Fibroblast of lung (primary cell): ENCODE measurements around the gene GPR108. TPM values are rescaled to one million over a fixed set of nuclear protein-coding genes. Genes with fewer than 3 reads are reported as not detected.

Experiments used
- DNase-seq, 2 donors: peaks; one replicate each; pipeline versions ENCODE4 v3.0.0 to v3.0.0-alpha.2; 2010; ENCODE audit warnings: low read depth in 2 of 2
- H2AFZ ChIP-seq: 2 replicates; pipeline ENCODE4 v1.5.1; 2012; ENCODE audit warnings: low read length, control low read depth, inconsistent platforms
- H3K27ac ChIP-seq: 2 replicates; pipeline ENCODE4 v1.5.1; 2011; ENCODE audit warnings: low read length, control low read depth; ENCODE audit not compliant: insufficient read depth
- H3K27me3 ChIP-seq: 2 replicates; pipeline ENCODE4 v1.5.1; 2011; ENCODE audit warnings: mild to moderate bottlenecking, low read length; ENCODE audit not compliant: control insufficient read depth, insufficient read depth
- H3K36me3 ChIP-seq: 2 replicates; pipeline ENCODE4 v1.5.1; 2011; ENCODE audit warnings: low read length; ENCODE audit not compliant: control insufficient read depth, insufficient read depth
- H3K4me1 ChIP-seq: 2 replicates; pipeline ENCODE4 v1.5.1; 2011; ENCODE audit warnings: low read length; ENCODE audit not compliant: control insufficient read depth, insufficient read depth; ENCODE audit errors: extremely low read depth
- H3K4me2 ChIP-seq: 2 replicates; pipeline ENCODE4 v1.5.1; 2011; ENCODE audit warnings: low read length, control low read depth; ENCODE audit not compliant: insufficient read depth; ENCODE audit errors: extremely low read depth
- H3K4me3 ChIP-seq, 4 experiments: fragments of 200-600 bp in 1 of 4; sonication (generic) in 1 of 4; replicated peaks in 1 of 4; 2 replicates each; pipeline ENCODE4 v1.5.1; 2011 to 2016; ENCODE audit warnings: low read length in 4 of 4, low read depth in 3 of 4, mild to moderate bottlenecking in 3 of 4, control low read depth in 2 of 4, inconsistent platforms in 1 of 4, mixed read lengths in 1 of 4; ENCODE audit not compliant: insufficient read depth in 1 of 4; ENCODE audit errors: control extremely low read depth in 1 of 4
- H3K79me2 ChIP-seq: 2 replicates; pipeline ENCODE4 v1.5.1; 2012; ENCODE audit warnings: mild to moderate bottlenecking, low read length, inconsistent platforms; ENCODE audit not compliant: control insufficient read depth, insufficient read depth
- H3K9ac ChIP-seq: 2 replicates; pipeline ENCODE4 v1.5.1; 2011; ENCODE audit warnings: mild to moderate bottlenecking, low read length, control low read depth; ENCODE audit not compliant: insufficient read depth
- H3K9me3 ChIP-seq: 2 replicates; pipeline ENCODE4 v1.5.1; 2012; ENCODE audit warnings: low read depth, low read length; ENCODE audit not compliant: control insufficient read depth, insufficient read depth
- H4K20me1 ChIP-seq: 2 replicates; pipeline ENCODE4 v1.5.1; 2011; ENCODE audit warnings: low read length; ENCODE audit not compliant: control insufficient read depth, insufficient read depth; ENCODE audit errors: extremely low read depth
- EZH2 ChIP-seq: IDR thresholded peaks from 2 replicates; pipeline ENCODE4 v1.5.1; 2012; ENCODE audit warnings: low read length, control low read depth, mild to moderate bottlenecking; ENCODE audit errors: missing control alignments
- polyA minus RNA-seq: library from RNA; depleted of rRNA, polyadenylated mRNA; stranded (reverse); fragments of >200 nt; gene quantifications from 2 replicates; pipeline ENCODE4 v1.2.3, GENCODE V29; 2011; ENCODE audit warnings: low replicate concordance
- polyA plus RNA-seq, 2 donors: library from polyadenylated mRNA; depleted of rRNA in 1 of 2; stranded (reverse) in 1 of 2; unstranded in 1 of 2; fragments of >200 nt; gene quantifications; 2 replicates each; pipeline ENCODE4 v1.2.1, GENCODE V29; 2011 to 2012; ENCODE audit warnings: missing spikeins in 1 of 2
- total RNA-seq: library from RNA; depleted of rRNA; stranded (reverse); fragments of >200 nt; gene quantifications from 2 replicates; pipeline ENCODE4 v1.2.1, GENCODE V29; 2014
- TF ChIP-seq, protein P1 (sequence below), 2 donors: IDR thresholded peaks in 1 of 2; conservative IDR thresholded peaks in 1 of 2; 1 replicate in 1 of 2; 2 replicates in 1 of 2; pipeline ENCODE4 v1.5.1; 2011 to 2012; ENCODE audit warnings: low read length in 2 of 2, control low read depth in 1 of 2, inconsistent platforms in 1 of 2, low read depth in 1 of 2, mild to moderate bottlenecking in 1 of 2

Gene GPR108
- total RNA-seq = 33.9 and 57.0 TPM in 2 replicates
- polyA plus RNA-seq = 28.4 and 37.2 TPM in 2 replicates
- polyA plus RNA-seq (2012) = 31.1 and 38.2 TPM in 2 replicates
- polyA minus RNA-seq = 40.9 and 233 TPM in 2 replicates

DNA sequence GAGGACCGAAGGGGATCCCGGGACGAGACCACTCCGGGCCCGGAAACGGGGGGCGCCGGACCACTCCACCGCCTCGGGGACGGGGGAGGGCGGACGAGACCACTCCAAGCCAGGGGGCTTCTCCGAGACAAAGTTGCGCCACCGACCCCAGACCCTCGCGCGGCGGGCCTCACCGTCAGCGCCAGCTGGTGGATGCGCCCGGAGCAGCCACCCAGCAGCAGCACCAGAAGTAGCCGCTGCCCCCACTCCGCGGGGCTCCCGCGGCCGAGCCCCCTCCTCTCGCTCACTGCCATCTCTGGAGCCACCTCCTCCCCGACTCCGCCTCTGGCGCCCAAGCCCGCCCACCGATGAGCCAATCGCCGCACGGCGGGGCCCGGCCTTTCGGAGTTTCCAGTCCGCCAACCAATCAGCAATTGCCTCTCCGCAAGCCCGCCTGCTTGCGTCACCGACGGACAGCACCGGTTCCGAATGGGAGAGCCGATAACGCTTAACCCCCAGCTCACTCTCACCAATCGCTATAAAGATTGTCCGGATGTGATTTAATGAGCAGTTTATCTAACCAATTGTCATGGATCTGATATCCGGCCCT, at the start of gene GPR108:
GPR108 (minus strand) TSS at position 297 of the 589 bp plus-strand sequence; CDS start at position 293, 4 bp downstream.
- no peaks in the 10 kb centered on the region for H4K20me1 ChIP-seq

DNA sequence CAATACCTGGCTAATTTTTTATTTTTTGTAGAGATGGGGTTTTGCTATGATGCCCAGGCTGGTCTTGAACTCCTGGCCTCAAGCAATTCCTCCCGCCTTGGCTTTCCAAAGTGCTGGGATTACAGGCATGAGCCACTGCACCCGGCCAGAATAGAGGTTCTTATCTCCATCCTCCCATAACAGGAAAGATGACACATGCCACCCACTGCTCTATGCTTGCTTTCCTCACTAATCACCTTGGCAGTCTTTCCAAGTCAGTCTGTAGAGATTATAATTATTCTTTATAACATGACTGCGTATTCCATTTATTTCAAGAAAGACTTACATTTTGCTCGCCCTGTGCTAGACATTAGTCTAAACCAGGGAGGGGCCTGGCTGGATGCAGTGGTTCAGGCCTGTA, 41.8 kb upstream of the GPR108 start:
- no peak overlapping the region for H3K9ac ChIP-seq

More for the DNA sequence above, at the start of gene GPR108:
- Histone ChIP-seq H3K4me3 (peak within 1 kb of the TSS; percentile 72 to 98 (median 82)), H3K36me3 (no peaks in the 10 kb centered on the region), H3K9ac (peak within 1 kb of the TSS; percentile 91), H3K27ac (peak within 1 kb of the TSS; percentile 93), H3K27me3 (no peaks in the 10 kb centered on the region), H3K9me3 (no peaks in the 10 kb centered on the region), H3K4me2 (peak within 1 kb of the TSS; percentile 92), H3K79me2 (peaks cover 7% of the 10 kb centered on the region), H2AFZ (peak within 1 kb of the TSS; percentile 79), H3K4me1 (peaks cover 17% of the 10 kb centered on the region)
- peak; percentile 100 for DNase-seq
- TF ChIP-seq, protein P1, sequence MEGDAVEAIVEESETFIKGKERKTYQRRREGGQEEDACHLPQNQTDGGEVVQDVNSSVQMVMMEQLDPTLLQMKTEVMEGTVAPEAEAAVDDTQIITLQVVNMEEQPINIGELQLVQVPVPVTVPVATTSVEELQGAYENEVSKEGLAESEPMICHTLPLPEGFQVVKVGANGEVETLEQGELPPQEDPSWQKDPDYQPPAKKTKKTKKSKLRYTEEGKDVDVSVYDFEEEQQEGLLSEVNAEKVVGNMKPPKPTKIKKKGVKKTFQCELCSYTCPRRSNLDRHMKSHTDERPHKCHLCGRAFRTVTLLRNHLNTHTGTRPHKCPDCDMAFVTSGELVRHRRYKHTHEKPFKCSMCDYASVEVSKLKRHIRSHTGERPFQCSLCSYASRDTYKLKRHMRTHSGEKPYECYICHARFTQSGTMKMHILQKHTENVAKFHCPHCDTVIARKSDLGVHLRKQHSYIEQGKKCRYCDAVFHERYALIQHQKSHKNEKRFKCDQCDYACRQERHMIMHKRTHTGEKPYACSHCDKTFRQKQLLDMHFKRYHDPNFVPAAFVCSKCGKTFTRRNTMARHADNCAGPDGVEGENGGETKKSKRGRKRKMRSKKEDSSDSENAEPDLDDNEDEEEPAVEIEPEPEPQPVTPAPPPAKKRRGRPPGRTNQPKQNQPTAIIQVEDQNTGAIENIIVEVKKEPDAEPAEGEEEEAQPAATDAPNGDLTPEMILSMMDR (conservative IDR thresholded peaks at IDR 0.05 in 1 of 2, IDR thresholded peaks at IDR 0.05 in 1 of 2; ENCODE audit: low read depth in 1 of 2, low read length in 2 of 2) = no peak
- no peak for TF ChIP-seq EZH2

DNA sequence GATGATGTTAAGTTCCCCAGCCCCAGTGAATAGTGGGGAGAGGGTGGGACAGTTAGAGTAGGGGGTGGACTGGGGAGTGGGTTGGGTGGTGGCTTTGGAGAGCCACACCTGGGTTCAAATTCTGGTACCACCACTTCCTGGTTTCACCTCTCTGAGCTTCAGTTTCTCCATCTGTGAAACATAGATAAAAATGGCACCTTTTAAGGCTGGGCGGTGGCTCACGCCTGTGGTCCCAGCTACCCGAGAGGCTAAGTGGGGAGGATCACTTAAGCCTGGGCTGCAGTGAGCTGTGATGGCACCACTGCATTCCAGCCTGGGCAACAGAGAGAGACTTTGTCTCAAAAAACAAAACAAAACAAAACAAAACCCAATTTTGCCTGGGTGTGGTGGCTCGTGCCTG, 41.0 kb upstream of the GPR108 start:
- no peaks in the 10 kb centered on the region for H3K4me1 ChIP-seq
- DNase-seq = no peak
- H3K9ac ChIP-seq = no peak overlapping the region
- no peak overlapping the region for H3K27ac ChIP-seq
- no peaks in the 10 kb centered on the region for H4K20me1 ChIP-seq
- H3K79me2 ChIP-seq = no peaks in the 10 kb centered on the region
- H3K27me3 ChIP-seq = no peaks in the 10 kb centered on the region
- H3K4me3 ChIP-seq = no peak overlapping the region
- no peak overlapping the region for H2AFZ ChIP-seq
- H3K36me3 ChIP-seq = no peaks in the 10 kb centered on the region
- TF ChIP-seq, protein P1 (conservative IDR thresholded peaks at IDR 0.05 in 1 of 2, IDR thresholded peaks at IDR 0.05 in 1 of 2; ENCODE audit: low read depth in 1 of 2, low read length in 2 of 2) = no peak
- TF ChIP-seq EZH2 = no peak
- no peaks in the 10 kb centered on the region for H3K9me3 ChIP-seq
- H3K4me2 ChIP-seq = no peak overlapping the region

More for the DNA sequence above, 41.8 kb upstream of the GPR108 start:
- H3K4me2 ChIP-seq = no peak overlapping the region
- H3K4me1 ChIP-seq = no peaks in the 10 kb centered on the region
- no peaks in the 10 kb centered on the region for H3K36me3 ChIP-seq
- H3K4me3 ChIP-seq = no peak overlapping the region
- H2AFZ ChIP-seq = no peak overlapping the region
- no peaks in the 10 kb centered on the region for H3K9me3 ChIP-seq
- H3K27ac ChIP-seq = no peak overlapping the region
- H3K27me3 ChIP-seq = no peaks in the 10 kb centered on the region
- DNase-seq = peak in 1 of 2 donors; percentile 8
- no peak for TF ChIP-seq EZH2
- TF ChIP-seq, protein P1 (conservative IDR thresholded peaks at IDR 0.05 in 1 of 2, IDR thresholded peaks at IDR 0.05 in 1 of 2; ENCODE audit: low read depth in 1 of 2, low read length in 2 of 2) = no peak
- H4K20me1 ChIP-seq = no peaks in the 10 kb centered on the region
- H3K79me2 ChIP-seq = no peaks in the 10 kb centered on the region
